Measurements from ENCODE around the gene RER1.

RER1 gene

GRCh38 chr1:2442661-2443060, 51.0 kb downstream of the RER1 start:
- no peak overlapping the region for H3K9ac ChIP-seq (ENCODE audit: low read length)
- H3K79me2 ChIP-seq (ENCODE audit: low read length): no peaks in the 10 kb centered on the region
- peaks cover 12% of the 10 kb centered on the region for H3K4me1 ChIP-seq (ENCODE audit: low read length)
- no peaks in the 10 kb centered on the region for H4K20me1 ChIP-seq (ENCODE audit: insufficient read depth, low read length)
- no peaks in the 10 kb centered on the region for H3K9me3 ChIP-seq (replicated peaks; ENCODE audit: insufficient read depth, low read length)
- H3K27ac ChIP-seq (ENCODE audit: low read length): no peak overlapping the region
- no peak overlapping the region for H2AFZ ChIP-seq (ENCODE audit: low read length)
- H3K27me3 ChIP-seq (replicated peaks; ENCODE audit: insufficient read depth, low read length): peaks cover 78% of the 10 kb centered on the region
- no peak for TF ChIP-seq CTCF (IDR thresholded peaks at IDR 0.05; ENCODE audit: low read length)
- no peak for TF ChIP-seq EZH2phosphoT487 (IDR thresholded peaks at IDR 0.05; ENCODE audit: low read length)
- TF ChIP-seq EZH2 (optimal IDR thresholded peaks at IDR 0.05; ENCODE audit: low read depth, low read length): no peak
- no peaks in the 10 kb centered on the region for H3F3A ChIP-seq (ENCODE audit: insufficient read depth, low read length)
- H3K36me3 ChIP-seq (replicated peaks; ENCODE audit: insufficient read depth, low read length): no peaks in the 10 kb centered on the region
- H3K9me2 ChIP-seq (replicated peaks; ENCODE audit: insufficient read depth, low read length): no peaks in the 10 kb centered on the region
- no peak overlapping the region for H3K4me2 ChIP-seq (ENCODE audit: low read depth, low read length)
- no peak overlapping the region for H3K4me3 ChIP-seq (ENCODE audit: low read length)
- no peak for DNase-seq

GRCh38 chr1:2443277-2444137, 51.9 kb downstream of the RER1 start:
- Histone ChIP-seq H3K27ac (ENCODE audit: low read length) (no peak overlapping the region), H4K20me1 (ENCODE audit: insufficient read depth, low read length) (no peaks in the 10 kb centered on the region), H3K79me2 (ENCODE audit: low read length) (no peaks in the 10 kb centered on the region), H3K4me3 (ENCODE audit: low read length) (no peak overlapping the region), H3K4me1 (ENCODE audit: low read length) (peaks cover 12% of the 10 kb centered on the region), H3K4me2 (ENCODE audit: low read depth, low read length) (no peak overlapping the region), H3K27me3 (replicated peaks; ENCODE audit: insufficient read depth, low read length) (peaks cover 80% of the 10 kb centered on the region), H2AFZ (ENCODE audit: low read length) (no peak overlapping the region), H3F3A (ENCODE audit: insufficient read depth, low read length) (no peaks in the 10 kb centered on the region), H3K9me3 (replicated peaks; ENCODE audit: insufficient read depth, low read length) (no peaks in the 10 kb centered on the region), H3K36me3 (replicated peaks; ENCODE audit: insufficient read depth, low read length) (no peaks in the 10 kb centered on the region), H3K9me2 (replicated peaks; ENCODE audit: insufficient read depth, low read length) (no peaks in the 10 kb centered on the region), H3K9ac (ENCODE audit: low read length) (no peak overlapping the region)
- DNase-seq: no peak
- TF ChIP-seq EZH2phosphoT487 (IDR thresholded peaks at IDR 0.05; ENCODE audit: low read length): no peak
- TF ChIP-seq EZH2 (optimal IDR thresholded peaks at IDR 0.05; ENCODE audit: low read depth, low read length): no peak
- no peak for TF ChIP-seq CTCF (IDR thresholded peaks at IDR 0.05; ENCODE audit: low read length)

- H3K4me3 ChIP-seq (ENCODE audit: low read length): no peak overlapping the region
- H2AFZ ChIP-seq (ENCODE audit: low read length): no peak overlapping the region
- no peaks in the 10 kb centered on the region for H3K9me2 ChIP-seq (replicated peaks; ENCODE audit: insufficient read depth, low read length)
- H3K36me3 ChIP-seq (replicated peaks; ENCODE audit: insufficient read depth, low read length): no peaks in the 10 kb centered on the region
- no peak overlapping the region for H3K27ac ChIP-seq (ENCODE audit: low read length)
- H3K4me1 ChIP-seq (ENCODE audit: low read length): peaks cover 8% of the 10 kb centered on the region
- H3F3A ChIP-seq (ENCODE audit: insufficient read depth, low read length): no peaks in the 10 kb centered on the region
- no peaks in the 10 kb centered on the region for H3K79me2 ChIP-seq (ENCODE audit: low read length)
- H3K4me2 ChIP-seq (ENCODE audit: low read depth, low read length): no peak overlapping the region
- TF ChIP-seq EZH2phosphoT487 (IDR thresholded peaks at IDR 0.05; ENCODE audit: low read length) (no peak), CTCF (IDR thresholded peaks at IDR 0.05; ENCODE audit: low read length) (no peak), EZH2 (optimal IDR thresholded peaks at IDR 0.05; ENCODE audit: low read depth, low read length) (no peak)
- no peaks in the 10 kb centered on the region for H4K20me1 ChIP-seq (ENCODE audit: insufficient read depth, low read length)
- H3K9ac ChIP-seq (ENCODE audit: low read length): no peak overlapping the region
- peaks cover 81% of the 10 kb centered on the region for H3K27me3 ChIP-seq (replicated peaks; ENCODE audit: insufficient read depth, low read length)
- DNase-seq: no peak
- H3K9me3 ChIP-seq (replicated peaks; ENCODE audit: insufficient read depth, low read length): no peaks in the 10 kb centered on the region
These were observed 52.5 kb downstream of the RER1 start for GRCh38 chr1:2444138-2444591.
